ENCODE results near the gene HSF5.
A peak's percentile ranks its signal among the peaks of the same experiment; 100 is the strongest.
"Not testable (repeated sequence)": the region's sequence is repeated elsewhere in the genome, so short reads cannot be mapped to it uniquely, and the experiment has no call there.

HSF5 gene

DNA sequence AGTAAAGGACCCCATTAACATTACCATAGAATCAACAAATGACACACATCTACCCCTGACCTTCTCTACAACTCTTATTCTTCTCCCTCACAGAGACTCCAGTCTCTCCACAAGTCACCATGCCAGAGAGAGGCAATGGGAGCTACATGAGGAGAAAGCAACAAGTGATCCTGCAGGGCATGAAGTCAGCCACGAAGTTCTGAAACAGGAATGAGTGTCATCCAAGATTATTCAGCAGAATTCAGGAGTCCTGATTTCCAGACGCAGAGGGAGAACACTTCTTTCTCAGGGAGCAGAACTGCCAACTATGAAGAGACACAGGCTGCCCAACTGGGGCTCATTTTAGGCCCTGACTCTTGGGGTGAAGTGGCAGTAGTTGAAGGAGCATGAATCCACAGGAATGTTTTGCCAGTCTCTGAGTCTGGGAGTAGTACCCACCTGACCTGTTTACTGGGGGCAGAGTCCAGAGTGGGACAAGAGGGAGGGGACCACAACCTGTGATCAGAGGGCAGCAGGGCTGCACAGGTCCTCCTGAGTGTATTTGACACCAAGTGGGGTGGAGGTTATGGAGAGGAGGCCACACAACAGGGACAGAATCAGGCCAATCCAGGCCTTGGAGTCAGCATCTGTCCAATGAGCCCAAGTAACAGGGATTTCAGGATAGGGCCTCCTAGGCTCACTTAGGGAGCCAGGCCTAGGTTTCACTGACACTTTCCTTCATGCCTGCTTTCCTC is 28.6 kb upstream of the HSF5 start:
- DNase-seq (ENCODE audit: low read depth in 2 of 3, low spot score in 1 of 3), result no peak

DNA sequence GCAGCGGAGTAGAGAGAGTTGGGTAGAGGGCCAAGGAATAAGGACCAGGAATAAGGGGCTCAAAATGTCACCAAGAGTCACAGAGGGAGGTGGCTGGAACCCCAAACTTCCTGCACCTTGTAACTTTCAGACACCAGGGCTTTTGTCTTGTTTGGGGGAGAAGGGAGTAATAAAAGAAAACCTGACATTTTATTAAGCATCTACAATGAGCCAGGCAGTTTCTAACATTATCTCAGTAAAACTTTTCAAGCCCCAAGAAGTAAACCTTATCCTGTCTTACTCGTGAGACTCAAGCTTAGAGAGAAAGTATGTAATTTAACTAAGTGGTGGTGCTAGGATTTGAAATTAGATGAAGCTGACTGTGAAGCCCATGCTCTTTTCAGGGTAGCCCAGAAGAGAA is 27.1 kb upstream of the HSF5 start:
- DNase-seq (ENCODE audit: low read depth in 2 of 3, low spot score in 1 of 3), result no peak

DNA sequence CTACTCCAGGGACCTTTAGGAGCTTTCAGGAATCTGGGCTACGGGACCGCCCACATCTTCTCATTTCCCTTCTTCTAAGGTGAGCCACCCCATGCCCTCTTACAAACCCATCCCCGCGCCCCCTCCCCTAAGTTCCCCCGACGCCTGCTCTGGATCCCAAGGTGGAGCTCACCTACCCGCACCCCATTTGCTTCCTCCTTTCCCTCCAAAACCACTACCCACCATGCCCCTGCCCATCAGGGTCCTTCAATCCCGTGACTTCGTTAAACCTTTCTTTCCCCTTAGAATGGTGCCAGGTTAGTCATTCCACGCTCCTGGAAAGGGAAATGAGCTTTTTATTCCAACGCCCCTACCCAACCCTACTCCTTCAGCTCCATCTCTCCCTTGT is 26.6 kb upstream of the HSF5 start:
- no peak for DNase-seq (ENCODE audit: low read depth in 2 of 3, low spot score in 1 of 3)

DNA sequence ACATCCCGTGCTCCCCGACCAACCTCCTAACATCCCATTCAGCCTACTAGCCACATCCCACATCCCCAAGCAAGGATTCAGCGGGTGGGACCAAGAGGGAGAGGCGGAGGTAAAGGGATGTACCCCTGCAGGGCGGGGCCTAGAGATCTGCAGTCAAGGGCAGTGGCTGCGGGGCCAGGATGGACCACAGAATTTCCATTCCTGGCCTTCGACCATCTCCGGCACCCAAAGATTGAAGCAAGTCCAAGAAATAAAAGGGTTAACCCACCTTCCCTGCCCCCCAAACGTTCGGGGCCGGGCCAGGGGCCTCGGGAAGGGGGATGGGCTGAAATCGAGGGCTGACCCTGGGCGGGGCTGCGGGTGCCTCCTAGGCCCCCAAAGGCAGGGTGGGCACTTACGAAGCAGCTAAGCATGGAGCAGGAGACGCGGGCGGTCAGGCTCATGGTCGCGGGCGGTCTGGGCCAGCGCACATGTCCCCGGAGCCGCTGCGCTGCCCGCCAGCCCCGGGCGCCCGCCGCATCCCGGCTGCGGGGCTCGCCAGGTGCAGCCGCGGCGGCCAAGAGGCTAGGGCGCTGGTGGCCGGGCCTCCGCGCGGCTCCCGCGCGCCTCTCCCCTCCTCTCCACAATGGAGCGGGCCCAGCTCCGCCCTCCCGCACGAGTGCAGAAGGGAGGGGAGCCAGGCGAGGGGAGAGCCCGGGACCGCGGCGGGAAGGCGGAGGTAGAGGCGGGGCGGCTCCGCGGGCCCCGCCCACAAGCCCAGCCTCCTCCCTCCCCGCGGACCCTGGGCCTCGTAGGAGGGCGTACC is 26.0 kb upstream of the HSF5 start, which contains the start of gene MTMR4:
TSS of gene MTMR4 (minus strand) at position 674 of the 805 bp plus-strand sequence. CDS start at position 443, 231 bp downstream.
- DNase-seq (ENCODE audit: low read depth in 2 of 3, low spot score in 1 of 3), result peak; percentile 55 to 74 (median 66)

DNA sequence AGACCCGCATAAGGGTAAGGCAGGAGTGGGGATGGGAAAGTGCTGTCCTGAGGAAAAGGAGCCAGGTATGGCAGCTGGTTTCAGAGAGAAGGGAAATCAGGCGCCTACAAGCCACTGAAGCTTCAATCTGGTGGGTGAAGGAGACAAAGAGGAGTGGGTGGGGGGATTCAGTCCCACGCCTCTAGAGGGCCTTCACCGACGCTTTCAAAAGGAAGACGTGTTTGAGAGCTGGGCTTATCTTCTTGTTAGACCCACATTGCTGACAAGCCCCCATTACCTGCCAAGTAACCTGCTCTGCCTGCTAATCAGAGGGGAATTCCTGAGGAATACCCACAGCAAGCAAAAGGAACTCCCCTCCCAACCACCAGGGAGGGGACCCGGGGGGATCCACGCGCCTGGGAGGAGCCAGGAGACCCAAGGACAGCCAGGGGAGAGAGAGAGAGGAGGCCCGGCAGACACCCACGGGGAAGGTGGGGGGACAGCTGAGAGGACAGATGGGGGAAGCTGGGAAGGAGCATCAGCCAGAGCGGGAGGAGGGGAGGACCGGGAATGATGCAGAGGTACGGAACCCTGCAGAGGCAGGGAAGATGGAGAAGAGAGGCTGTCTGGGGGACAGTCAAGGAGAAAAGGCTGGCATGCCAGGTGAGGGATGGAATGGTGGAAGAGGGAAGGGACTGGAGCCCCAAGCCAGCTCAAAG is 25.2 kb upstream of the HSF5 start:
- DNase-seq (ENCODE audit: low read depth in 2 of 3, low spot score in 1 of 3), result no peak

DNA sequence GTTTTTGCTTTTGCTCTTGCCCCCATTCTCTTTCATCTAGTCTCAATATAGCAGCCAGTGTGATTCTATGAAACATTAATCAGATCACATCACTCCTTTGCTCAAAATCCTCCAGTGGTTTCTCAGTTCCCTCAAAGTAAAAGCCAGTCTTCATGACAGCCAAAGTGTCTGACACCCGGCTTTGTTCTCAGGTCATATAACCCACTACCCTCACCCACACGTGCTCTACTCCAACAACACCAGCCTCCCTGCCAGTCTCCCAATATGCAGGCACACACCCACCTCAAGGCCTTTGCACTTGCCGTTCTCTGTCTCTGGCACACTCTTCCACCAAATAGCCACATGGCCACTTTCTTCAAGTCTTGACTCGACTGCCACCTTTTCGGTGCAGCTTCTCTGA is 21.9 kb upstream of the HSF5 start:
- no peak for DNase-seq (ENCODE audit: low read depth in 2 of 3, low spot score in 1 of 3)

DNA sequence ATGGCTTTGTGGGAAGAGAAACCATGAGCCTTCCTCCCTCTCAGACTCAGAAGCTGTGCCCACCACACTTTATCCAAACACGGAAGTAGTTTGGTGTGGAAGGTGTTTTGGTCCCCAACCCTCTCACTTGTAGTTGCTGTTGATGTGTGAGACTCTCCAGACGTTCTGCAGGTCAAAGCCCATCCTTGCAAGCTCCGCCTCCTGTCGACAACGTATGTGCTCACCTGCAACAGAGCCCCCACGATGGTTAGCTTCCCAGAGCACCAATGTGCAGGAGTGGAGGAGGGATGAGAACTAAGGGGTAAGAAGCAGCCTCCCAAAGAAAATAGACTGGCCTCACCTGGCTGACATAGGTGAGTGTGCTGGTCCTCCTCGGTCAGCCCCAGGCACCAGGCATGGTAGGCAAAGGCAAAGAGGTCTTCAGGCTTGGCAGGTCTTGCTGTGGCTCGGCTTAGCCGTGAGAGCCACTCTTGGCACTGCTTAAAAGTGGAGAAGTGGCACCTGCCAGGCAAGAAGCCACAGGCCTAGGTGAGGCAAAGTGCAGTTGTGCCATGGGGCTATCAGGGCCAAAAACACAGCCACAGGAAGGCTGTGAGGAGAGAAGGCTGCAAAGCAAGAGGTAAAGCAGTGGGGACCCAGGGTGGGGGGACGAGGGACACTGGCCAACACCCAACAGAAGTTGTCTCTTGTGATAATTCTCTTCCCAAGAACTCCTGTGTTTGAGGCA is 20.3 kb upstream of the HSF5 start:
- no peak for DNase-seq (ENCODE audit: low read depth in 2 of 3, low spot score in 1 of 3)

DNA sequence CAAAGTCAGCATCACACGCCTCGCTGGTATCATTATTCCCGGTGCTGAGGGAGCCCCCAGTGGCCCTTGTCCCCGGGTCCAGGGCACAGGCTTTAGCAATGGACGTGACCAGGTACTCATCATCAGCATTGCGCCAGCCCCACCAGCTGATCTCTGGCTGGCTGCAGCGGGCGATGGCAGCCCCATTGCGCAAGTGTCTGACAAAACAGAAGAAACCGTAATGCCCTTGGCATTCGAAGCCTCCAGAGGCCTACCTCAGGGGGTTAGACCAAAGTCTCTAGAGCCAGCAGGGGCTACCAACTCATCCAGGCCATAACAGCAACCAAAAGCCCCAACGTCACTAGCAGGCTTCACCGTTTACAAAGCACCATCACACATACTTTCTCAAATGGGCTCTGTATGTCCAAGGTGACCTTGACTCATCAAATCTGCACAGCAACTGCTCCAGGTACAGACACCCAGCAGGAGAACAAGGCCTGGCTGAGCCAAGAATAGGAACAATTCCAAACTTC is 19.0 kb upstream of the HSF5 start:
- no peak for DNase-seq (ENCODE audit: low read depth in 2 of 3, low spot score in 1 of 3)

DNA sequence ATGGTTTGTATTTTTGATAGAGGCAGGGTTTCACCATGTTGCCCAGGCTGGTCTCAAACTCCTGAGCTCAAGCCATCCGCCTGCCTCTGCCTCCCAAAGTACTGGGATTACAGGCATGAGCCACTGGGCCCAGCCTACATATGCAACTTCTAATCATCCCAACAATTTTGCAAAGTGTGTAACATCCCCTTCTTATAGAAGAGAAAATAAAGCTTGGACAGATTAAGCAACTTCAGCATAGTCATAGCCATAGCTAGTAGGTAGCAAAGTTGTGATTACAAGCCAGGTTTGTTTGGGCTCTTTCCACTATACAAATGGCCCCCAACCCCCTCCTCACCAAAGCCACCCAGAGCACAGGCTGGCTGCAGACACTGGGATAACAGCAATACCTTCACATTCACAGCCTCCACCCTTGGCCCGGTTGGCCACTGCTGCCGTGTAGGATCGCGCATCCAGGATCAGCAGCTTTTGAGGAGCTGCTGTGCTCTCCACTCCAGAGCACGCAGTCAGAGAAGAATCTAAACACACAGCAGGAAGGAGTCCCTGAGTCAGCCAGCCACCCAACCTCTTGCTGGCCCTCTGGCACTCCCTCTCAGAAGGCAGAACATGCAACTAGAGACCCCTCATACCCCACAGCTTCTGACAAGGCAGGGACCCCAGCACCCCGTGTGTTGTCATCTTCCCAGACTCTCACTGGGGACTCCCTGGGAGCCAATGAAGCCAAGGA is 18.3 kb upstream of the HSF5 start:
- DNase-seq (ENCODE audit: low read depth in 2 of 3, low spot score in 1 of 3), result no peak

DNA sequence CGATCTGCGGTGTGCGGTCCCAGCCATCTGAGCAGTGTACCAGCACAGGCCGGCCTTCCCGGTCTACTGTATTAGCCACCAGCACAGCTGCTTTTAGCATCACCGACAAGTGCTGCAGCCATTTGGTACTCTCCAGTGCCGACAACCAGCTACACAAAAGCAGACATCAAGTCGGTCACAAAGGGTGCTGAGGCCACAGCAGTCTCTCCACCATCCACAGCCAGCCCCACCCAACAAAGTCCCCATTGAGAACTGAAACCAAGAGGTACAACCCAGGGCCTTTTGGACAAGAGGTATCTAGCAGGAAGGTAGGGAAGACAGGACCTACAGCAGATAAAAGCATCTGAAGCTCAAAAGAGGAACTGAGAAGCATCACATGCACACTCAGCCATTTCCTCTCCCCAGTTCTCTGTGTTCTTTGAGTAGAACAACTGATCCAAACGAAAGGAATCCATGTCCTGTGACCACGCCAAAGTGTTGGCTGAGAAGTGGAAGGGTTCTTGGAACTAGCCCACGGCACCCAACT is 16.7 kb upstream of the HSF5 start:
- no peak for DNase-seq (ENCODE audit: low read depth in 2 of 3, low spot score in 1 of 3)

DNA sequence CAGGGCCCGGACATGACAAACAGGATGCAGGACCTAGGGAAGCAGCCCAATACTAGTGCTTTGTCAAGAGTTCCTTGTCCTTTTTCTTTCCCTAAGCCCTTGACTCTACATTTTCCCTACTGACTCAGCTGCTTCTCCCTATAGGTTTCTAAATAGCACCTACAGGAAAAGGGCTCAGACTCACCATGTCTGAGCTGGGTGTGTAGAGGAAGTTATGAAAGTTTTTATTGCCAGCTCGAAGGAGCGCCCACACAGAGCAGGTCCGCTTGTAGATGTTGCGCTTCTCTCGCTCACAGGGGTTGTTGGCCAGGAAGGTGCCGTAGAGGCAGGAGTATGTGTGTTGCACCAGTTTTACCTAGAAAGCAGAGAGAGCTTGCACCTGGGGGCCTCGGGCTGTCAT is 15.7 kb upstream of the HSF5 start:
- no peak for DNase-seq (ENCODE audit: low read depth in 2 of 3, low spot score in 1 of 3)

DNA sequence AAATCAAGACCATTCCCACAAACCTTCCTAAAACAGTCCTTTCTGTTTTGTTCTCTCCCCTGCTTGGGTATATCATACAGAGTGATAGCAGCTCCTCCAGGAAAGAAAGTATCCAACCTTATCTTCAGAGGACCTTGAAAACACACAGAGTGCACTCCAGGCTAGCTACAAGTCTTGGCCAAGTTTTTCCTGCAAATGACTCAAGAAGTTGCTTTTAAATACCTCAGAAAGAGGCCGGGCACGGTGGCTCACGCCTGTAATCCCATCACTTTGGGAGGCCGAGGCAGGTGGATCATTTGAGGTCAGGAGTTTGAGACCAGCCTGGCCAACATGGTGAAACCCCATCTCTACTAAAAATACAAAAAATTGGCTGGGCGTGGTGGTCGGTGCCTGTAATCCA is 14.9 kb upstream of the HSF5 start:
- DNase-seq (ENCODE audit: low read depth in 2 of 3, low spot score in 1 of 3), result not testable (repeated sequence)

DNA sequence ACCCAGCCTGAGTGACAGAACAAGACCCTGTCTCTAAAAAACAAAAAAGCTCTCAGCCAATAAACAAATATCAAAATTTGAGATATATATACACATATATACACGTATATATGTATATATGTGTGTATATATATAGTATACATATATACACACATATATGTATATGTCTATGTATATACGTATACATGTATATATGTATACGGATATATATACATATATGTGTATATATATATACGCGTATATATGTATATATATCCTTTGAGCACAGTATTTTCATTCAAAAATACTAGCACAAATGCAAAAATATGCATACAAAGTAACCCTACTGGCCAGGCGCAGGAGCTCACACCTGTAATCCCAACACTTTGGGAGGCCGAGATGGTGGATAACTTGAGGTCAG is 13.2 kb upstream of the HSF5 start:
- no peak for DNase-seq (ENCODE audit: low read depth in 2 of 3, low spot score in 1 of 3)

DNA sequence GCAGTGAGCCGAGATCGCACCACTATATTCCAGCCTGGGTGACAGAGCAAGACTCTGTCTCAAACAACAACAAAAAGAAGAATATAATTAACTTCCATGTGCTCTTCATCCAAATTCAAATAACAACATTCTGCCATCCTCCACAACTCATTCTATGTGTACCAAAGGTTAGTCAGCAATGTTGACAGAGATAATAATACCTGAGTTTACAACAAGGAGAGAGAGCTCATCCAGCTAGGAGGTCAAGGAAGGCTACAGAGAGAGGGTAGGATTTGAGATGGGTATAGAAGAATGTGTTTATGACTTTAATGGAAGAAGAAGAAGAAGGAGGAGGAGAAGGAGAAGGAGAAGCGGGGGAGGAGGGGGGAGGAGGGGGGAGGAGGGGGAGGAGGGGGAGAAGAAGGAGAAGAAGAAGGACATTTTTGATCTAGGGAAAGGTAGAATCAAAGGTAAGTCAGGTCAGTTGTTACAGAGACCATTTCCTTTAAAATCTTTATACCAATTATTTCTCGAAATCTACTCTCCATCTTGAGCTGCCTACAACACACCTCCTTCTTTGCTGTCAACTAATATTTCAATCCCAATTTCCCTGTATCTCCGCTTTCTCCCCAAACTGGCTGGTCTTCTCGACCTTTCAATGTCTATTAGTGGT is 10.1 kb upstream of the HSF5 start:
- DNase-seq (ENCODE audit: low read depth in 2 of 3, low spot score in 1 of 3), result no peak

DNA sequence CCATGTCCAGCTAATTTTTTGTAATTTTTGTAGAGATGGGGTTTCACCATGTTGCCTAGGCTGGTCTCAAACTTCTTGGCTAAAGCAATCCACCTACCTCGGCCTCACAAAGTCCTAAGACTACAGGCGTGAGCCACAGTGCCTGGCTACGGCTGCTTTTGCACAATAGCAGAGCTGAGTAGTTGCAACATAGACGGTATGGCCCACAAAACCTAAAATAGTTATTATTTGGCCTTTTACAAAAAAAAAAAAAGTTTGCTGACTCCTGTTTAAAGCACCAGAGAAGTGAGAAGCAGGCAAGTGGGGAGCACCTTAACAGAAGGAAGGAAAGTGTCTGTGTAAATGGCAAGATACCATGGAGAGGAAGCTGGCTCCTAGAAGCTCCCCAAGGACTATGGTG is 5.3 kb upstream of the HSF5 start:
- DNase-seq (ENCODE audit: low read depth in 2 of 3, low spot score in 1 of 3), result no peak

DNA sequence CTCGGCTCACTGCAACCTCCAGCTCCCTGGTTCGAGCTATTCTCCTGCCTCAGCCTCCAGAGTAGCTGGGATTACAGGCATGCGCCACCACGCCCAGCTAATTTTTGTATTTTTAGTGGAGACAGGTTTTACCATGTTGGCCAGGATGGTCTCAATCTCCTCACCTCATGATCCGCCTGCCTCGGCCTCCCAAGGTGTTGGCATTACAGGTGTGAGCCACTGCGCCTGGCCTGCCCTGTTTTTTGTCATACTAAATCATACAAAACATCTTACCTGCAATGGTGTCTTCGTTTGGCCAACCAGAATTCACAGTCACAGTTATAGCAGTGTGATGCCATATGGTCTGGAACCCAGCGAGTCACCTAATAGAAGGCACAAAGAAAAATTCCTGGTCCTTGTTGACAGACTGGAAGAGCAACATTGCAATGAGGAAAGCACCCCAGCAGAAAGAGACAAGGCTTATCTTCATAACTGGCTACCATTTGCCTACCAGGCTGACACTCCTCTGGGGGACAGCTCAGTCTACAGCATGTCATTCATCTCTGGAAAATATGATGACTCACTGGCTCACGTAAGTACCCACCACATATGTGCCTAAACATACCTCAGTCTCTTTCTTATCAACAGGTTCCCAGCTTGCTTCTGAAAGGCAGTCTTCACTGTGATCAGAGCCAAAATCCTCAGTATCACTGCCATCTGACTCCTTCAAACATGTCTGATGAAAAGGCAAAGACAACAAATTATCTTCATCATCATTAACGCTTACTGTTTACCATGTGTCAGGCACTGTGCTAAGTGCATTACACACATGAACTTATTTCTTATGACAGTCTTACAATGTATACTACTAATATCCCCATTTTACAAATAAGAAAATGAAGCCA is 4.3 kb upstream of the HSF5 start:
- no peak for DNase-seq (ENCODE audit: low read depth in 2 of 3, low spot score in 1 of 3)

DNA sequence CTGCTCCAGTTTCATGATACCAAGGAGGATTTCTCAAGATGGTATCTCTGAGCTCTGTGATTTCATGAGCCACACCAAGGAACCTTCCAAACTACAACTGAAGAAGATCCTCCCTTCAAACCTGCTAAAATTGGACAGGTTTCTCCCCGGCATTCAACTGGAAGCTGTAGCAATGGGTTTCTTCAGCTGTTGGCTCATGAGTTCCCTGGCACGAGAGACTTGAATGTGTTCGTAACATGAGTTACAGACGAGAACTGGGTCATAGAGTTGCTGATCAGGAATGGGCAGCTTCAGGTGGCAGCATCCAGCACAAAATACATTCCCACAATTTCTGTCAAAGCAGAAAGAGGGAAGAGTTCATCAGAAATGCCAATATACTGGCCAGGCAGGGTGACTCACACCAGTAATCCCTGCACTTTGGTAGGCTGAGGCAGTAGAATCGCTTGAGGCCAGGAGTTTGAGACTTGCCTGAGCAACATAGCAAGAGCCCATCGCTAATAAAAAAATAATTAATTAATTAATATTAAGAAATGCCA is 3.4 kb upstream of the HSF5 start:
- no peak for DNase-seq (ENCODE audit: low read depth in 2 of 3, low spot score in 1 of 3)

DNA sequence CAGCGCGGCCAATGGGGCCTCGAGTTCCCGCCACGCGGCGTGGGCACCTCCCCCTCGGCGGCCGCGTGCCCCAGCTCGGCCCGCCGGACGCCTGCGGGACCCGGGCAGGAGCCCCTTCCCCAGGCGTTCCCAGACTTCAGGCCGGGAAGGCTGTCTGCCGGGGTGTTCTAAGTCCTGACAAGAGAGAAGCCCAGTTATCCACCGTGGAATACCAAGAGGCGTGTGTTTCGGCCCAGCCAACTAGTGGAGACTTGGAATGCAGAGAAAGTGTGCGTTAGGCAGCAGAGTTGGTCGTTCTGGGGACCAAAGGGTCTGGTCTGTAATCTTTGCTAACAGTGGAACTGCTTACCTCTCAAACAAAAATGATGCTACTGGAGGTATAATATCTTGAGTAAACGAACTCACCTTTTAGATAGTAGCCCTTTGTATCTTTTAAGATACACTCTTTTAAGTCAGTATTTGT is 251 bp upstream of the HSF5 start:
- no peak for DNase-seq (ENCODE audit: low read depth in 2 of 3, low spot score in 1 of 3)
